Neuronal stem cell (in vitro differentiated cells): ENCODE results near the gene MSH5.
A peak's percentile ranks its signal among the peaks of the same experiment; 100 is the strongest.

Experiments
- DNase-seq: peaks from one replicate; pipeline ENCODE4 v3.0.0-alpha.2; 2013; ENCODE audit warnings: low spot score
- H2AFZ ChIP-seq: one replicate; pipeline ENCODE4 v1.6.1; 2013; ENCODE audit warnings: mild to moderate bottlenecking, low read length, inconsistent platforms
- H2AK5ac ChIP-seq: 2 replicates; pipeline ENCODE4 v1.6.1; 2013; ENCODE audit warnings: low read depth, mild to moderate bottlenecking, inconsistent platforms, low read length, moderate library complexity, mixed read lengths
- H2BK120ac ChIP-seq: 2 replicates; pipeline ENCODE4 v1.6.1; 2013; ENCODE audit warnings: low read depth, mild to moderate bottlenecking, inconsistent platforms, low read length, moderate library complexity, mixed read lengths
- H2BK12ac ChIP-seq: one replicate; pipeline ENCODE4 v1.6.1; 2013; ENCODE audit warnings: low read length, inconsistent platforms
- H2BK15ac ChIP-seq: 2 replicates; pipeline ENCODE4 v1.6.1; 2013; ENCODE audit warnings: mild to moderate bottlenecking, low read length, inconsistent platforms, mixed read lengths
- H2BK5ac ChIP-seq: one replicate; pipeline ENCODE4 v1.6.1; 2013; ENCODE audit warnings: inconsistent platforms, mild to moderate bottlenecking, low read length, moderate library complexity
- H3K14ac ChIP-seq: one replicate; pipeline ENCODE4 v1.6.1; 2013; ENCODE audit warnings: low read length, inconsistent platforms
- H3K18ac ChIP-seq: 2 replicates; pipeline ENCODE4 v1.6.1; 2013; ENCODE audit warnings: low read length, inconsistent platforms
- H3K23ac ChIP-seq: 2 replicates; pipeline ENCODE4 v1.6.1; 2013; ENCODE audit warnings: low read depth, mild to moderate bottlenecking, mixed read lengths, low read length, inconsistent platforms; ENCODE audit not compliant: poor library complexity
- H3K27ac ChIP-seq: replicated peaks from 3 replicates; pipeline ENCODE4 v1.5.1; 2013; ENCODE audit warnings: low read length, inconsistent platforms
- H3K27me3 ChIP-seq, 3 experiments: 2 replicates each; pipeline ENCODE4 v1.6.1; 2013; ENCODE audit warnings: low read length in 3 of 3, mild to moderate bottlenecking in 2 of 3, inconsistent platforms in 1 of 3, low read depth in 1 of 3, mixed read lengths in 1 of 3, moderate library complexity in 1 of 3; ENCODE audit not compliant: control insufficient read depth in 3 of 3, insufficient read depth in 3 of 3
- H3K36me3 ChIP-seq, 2 donors: replicated peaks in 1 of 2; 2 replicates each; pipeline ENCODE4 v1.6.1; 2013; ENCODE audit warnings: low read length in 2 of 2; ENCODE audit not compliant: control insufficient read depth in 2 of 2, insufficient read depth in 2 of 2
- H3K4ac ChIP-seq: 2 replicates; pipeline ENCODE4 v1.6.1; 2013; ENCODE audit warnings: inconsistent platforms, mild to moderate bottlenecking, low read length, moderate library complexity
- H3K4me1 ChIP-seq, 2 donors: 1 replicate in 1 of 2; 2 replicates in 1 of 2; pipeline ENCODE4 v1.6.1; 2013; ENCODE audit warnings: low read length in 2 of 2, low read depth in 1 of 2; ENCODE audit not compliant: control insufficient read depth in 2 of 2, insufficient read depth in 1 of 2
- H3K4me2 ChIP-seq: one replicate; pipeline ENCODE4 v1.6.1; 2013; ENCODE audit warnings: mild to moderate bottlenecking, low read length, inconsistent platforms; ENCODE audit not compliant: insufficient read depth, poor library complexity, severe bottlenecking
- H3K4me3 ChIP-seq, 2 donors: 2 replicates each; pipeline ENCODE4 v1.5.1; 2013; ENCODE audit warnings: low read length in 2 of 2, mild to moderate bottlenecking in 2 of 2, inconsistent platforms in 1 of 2, moderate library complexity in 1 of 2
- H3K79me1 ChIP-seq: one replicate; pipeline ENCODE4 v1.6.1; 2013; ENCODE audit warnings: low read depth, mild to moderate bottlenecking, inconsistent platforms, low read length, moderate library complexity
- H3K9ac ChIP-seq: one replicate; pipeline ENCODE4 v1.6.1; 2013; ENCODE audit warnings: mild to moderate bottlenecking, low read depth, low read length, inconsistent platforms; ENCODE audit not compliant: poor library complexity
- H3K9me3 ChIP-seq, 2 donors: replicated peaks in 1 of 2; 2 replicates each; pipeline versions ENCODE3 to v1.6.1; 2013; ENCODE audit warnings: low read length in 2 of 2, mild to moderate bottlenecking in 2 of 2, inconsistent platforms in 1 of 2, low read depth in 1 of 2, mixed read lengths in 1 of 2, moderate library complexity in 1 of 2; ENCODE audit not compliant: control insufficient read depth in 2 of 2, insufficient read depth in 1 of 2
- H4K8ac ChIP-seq: one replicate; pipeline ENCODE4 v1.6.1; 2013; ENCODE audit warnings: low read depth, mild to moderate bottlenecking, inconsistent platforms, low read length, moderate library complexity
- H4K91ac ChIP-seq: one replicate; pipeline ENCODE4 v1.6.1; 2013; ENCODE audit warnings: low read length, low read depth, mild to moderate bottlenecking, inconsistent platforms; ENCODE audit not compliant: poor library complexity
- WGBS, 2 donors: extraction: QIAGEN DNeasy Blood & Tissue Kit; methylation state at CpG; one replicate each; pipeline ENCODE4 v1.1.7; 2013; ENCODE audit warnings: missing lambda C conversion rate in 2 of 2, mixed read lengths in 1 of 2; ENCODE audit not compliant: insufficient read length in 2 of 2, insufficient replicate concordance in 1 of 2; ENCODE audit errors: extremely low coverage in 2 of 2; 5-methylcytosine and 5-hydroxymethylcytosine counted together

MSH5 gene

GRCh38 chr6:31721351-31722020 lies 18.3 kb upstream of the MSH5 start, which contains the start of gene LY6G6C:
Gene LY6G6C, minus strand, starts transcription at chr6:31721746. Its CDS starts 67 bp downstream, at chr6:31721679.
- H2BK5ac ChIP-seq: peak within 1 kb of the TSS; percentile 4
- H3K23ac ChIP-seq: peak within 1 kb of the TSS; percentile 95
- peaks cover 14 to 19% of the 10 kb centered on the region in 2 donors for H3K36me3 ChIP-seq
- WGBS, 2 donors: no CpG with 5 or more reads among the region's 4 CpGs
- H3K9ac ChIP-seq: no peak within 1 kb of the TSS
- no peak for DNase-seq
- peaks cover 0 to 3% (median 0%) of the 10 kb centered on the region in 3 experiments for H3K27me3 ChIP-seq
- no peak within 1 kb of the TSS for H3K27ac ChIP-seq
- H2AK5ac ChIP-seq: peak within 1 kb of the TSS; percentile 47
- no peak within 1 kb of the TSS for H2AFZ ChIP-seq
- H3K79me1 ChIP-seq: no peaks in the 10 kb centered on the region
- no peak within 1 kb of the TSS for H3K4me3 ChIP-seq
- H3K4ac ChIP-seq: no peak within 1 kb of the TSS
- no peak within 1 kb of the TSS for H3K4me2 ChIP-seq
- H4K91ac ChIP-seq: no peak within 1 kb of the TSS
- no peak within 1 kb of the TSS for H3K18ac ChIP-seq
- H2BK120ac ChIP-seq: peak within 1 kb of the TSS; percentile 90
- no peak within 1 kb of the TSS for H2BK15ac ChIP-seq
- no peak within 1 kb of the TSS for H3K14ac ChIP-seq
- no peak within 1 kb of the TSS for H4K8ac ChIP-seq
- no peaks in the 10 kb centered on the region for H3K4me1 ChIP-seq
- H2BK12ac ChIP-seq: no peak within 1 kb of the TSS
- H3K9me3 ChIP-seq: no peaks in the 10 kb centered on the region

DNA sequence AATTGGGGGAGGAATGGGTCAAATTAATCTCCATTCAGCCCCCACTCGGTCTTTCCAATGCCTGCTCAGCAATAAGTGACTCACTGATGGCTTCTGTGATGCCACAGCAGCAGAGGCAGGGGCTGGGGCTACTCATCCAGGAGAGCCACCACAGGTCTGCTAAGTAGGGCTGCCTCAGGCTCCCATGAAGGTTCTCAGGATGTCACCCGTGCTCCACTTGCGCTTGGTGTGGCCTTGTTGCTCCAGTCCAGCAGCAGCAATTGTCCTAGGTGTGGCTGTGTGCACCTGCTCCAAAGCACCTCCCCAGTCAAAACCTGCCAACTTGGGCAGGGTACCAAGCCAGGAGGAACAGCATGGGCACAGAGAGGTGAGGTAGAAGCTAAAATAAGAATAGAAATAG lies 17.6 kb upstream of the MSH5 start:
- no peak overlapping the region for H2BK12ac ChIP-seq
- H3K9ac ChIP-seq: no peak overlapping the region
- H3K9me3 ChIP-seq: no peaks in the 10 kb centered on the region
- peaks cover 0 to 3% (median 0%) of the 10 kb centered on the region in 3 experiments for H3K27me3 ChIP-seq
- H4K91ac ChIP-seq: no peak overlapping the region
- H3K4ac ChIP-seq: no peak overlapping the region
- H2AFZ ChIP-seq: no peak overlapping the region
- no peak overlapping the region for H3K4me3 ChIP-seq
- no peak overlapping the region for H2BK15ac ChIP-seq
- H3K36me3 ChIP-seq: peaks cover 19 to 26% of the 10 kb centered on the region in 2 donors
- no peak overlapping the region for H2BK120ac ChIP-seq
- H2BK5ac ChIP-seq: no peak overlapping the region
- no peak for DNase-seq
- H3K18ac ChIP-seq: no peak overlapping the region
- no peak overlapping the region for H2AK5ac ChIP-seq
- no peak overlapping the region for H3K4me2 ChIP-seq
- H3K79me1 ChIP-seq: no peaks in the 10 kb centered on the region
- H4K8ac ChIP-seq: no peak overlapping the region
- H3K4me1 ChIP-seq: no peaks in the 10 kb centered on the region
- WGBS, 2 donors: no CpG with 5 or more reads among the region's 3 CpGs
- no peak overlapping the region for H3K14ac ChIP-seq
- H3K27ac ChIP-seq: no peak overlapping the region
- peak overlapping the region; percentile 95 for H3K23ac ChIP-seq

DNA sequence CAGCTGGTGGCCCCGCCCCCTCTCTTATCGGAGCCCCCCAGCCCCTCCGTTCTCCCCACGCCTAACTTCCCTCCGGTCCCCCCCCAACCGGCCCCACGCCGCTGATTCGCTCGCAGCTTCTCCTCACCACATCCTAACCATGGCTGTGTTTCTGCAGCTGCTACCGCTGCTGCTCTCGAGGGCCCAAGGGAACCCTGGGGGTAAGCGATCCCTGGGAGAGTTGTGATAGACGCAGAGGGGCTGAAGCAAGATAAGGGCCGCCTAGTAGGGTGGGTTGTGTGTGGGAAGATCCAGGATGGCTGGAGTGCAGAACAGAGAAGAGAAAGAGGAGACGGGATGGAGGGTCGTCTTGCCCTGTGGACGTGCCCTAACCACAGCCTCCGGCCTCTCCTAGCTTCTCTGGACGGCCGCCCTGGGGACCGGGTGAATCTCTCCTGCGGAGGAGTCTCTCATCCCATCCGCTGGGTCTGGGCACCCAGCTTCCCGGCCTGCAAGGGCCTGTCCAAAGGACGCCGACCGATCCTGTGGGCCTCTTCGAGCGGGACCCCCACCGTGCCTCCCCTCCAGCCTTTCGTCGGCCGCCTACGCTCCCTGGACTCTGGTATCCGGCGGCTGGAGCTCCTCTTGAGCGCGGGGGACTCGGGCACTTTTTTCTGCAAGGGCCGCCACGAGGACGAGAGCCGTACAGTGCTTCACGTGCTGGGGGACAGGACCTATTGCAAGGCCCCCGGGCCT lies 16.4 kb upstream of the MSH5 start, which contains the start of gene MPIG6B:
MPIG6B (plus strand) TSS at position 129 of the 735 bp plus-strand sequence; CDS start at position 140, 11 bp downstream.
- no peak within 1 kb of the TSS for H3K4ac ChIP-seq
- H2BK15ac ChIP-seq: no peak within 1 kb of the TSS
- WGBS, 2 donors: no CpG with 5 or more reads among the region's 46 CpGs
- H4K8ac ChIP-seq: no peak within 1 kb of the TSS
- H2BK120ac ChIP-seq: no peak within 1 kb of the TSS
- no peak for DNase-seq
- H3K18ac ChIP-seq: peak within 1 kb of the TSS; percentile 55
- no peak within 1 kb of the TSS for H4K91ac ChIP-seq
- no peaks in the 10 kb centered on the region for H3K9me3 ChIP-seq
- H3K4me3 ChIP-seq: no peak within 1 kb of the TSS
- no peak within 1 kb of the TSS for H3K4me2 ChIP-seq
- H3K27me3 ChIP-seq: no peaks in the 10 kb centered on the region
- H2AK5ac ChIP-seq: no peak within 1 kb of the TSS
- H3K27ac ChIP-seq: no peak within 1 kb of the TSS
- peak within 1 kb of the TSS; percentile 36 for H3K9ac ChIP-seq
- peak within 1 kb of the TSS; percentile 95 for H3K23ac ChIP-seq
- peaks cover 0 to under 1% of the 10 kb centered on the region in 2 donors for H3K4me1 ChIP-seq
- no peak within 1 kb of the TSS for H2BK12ac ChIP-seq
- peak within 1 kb of the TSS; percentile 57 for H2BK5ac ChIP-seq
- no peak within 1 kb of the TSS for H3K14ac ChIP-seq
- no peak within 1 kb of the TSS for H2AFZ ChIP-seq
- H3K79me1 ChIP-seq: peaks cover 4% of the 10 kb centered on the region
- H3K36me3 ChIP-seq: peaks cover 31 to 39% of the 10 kb centered on the region in 2 donors
